Type B pancreatic cell (in vitro differentiated cells): ENCODE results near the gene TSPOAP1. TPM values are rescaled to one million over a fixed set of nuclear protein-coding genes. Genes with fewer than 3 reads are reported as not detected.
A peak's percentile ranks its signal among the peaks of the same experiment; 100 is the strongest.

Experiments
- DNase-seq: peaks from one replicate; pipeline ENCODE4 v3.0.0; 2021; ENCODE audit warnings: mixed read lengths; ENCODE audit not compliant: unreplicated experiment; ENCODE audit errors: extremely low spot score
- H3K27ac Mint-ChIP-seq: 2 replicates; pipeline ENCODE4 v1.8.0; 2021; ENCODE audit warnings: mild to moderate bottlenecking, mixed read lengths
- H3K27me3 Mint-ChIP-seq: 2 replicates; pipeline ENCODE4 v1.8.0; 2021; ENCODE audit warnings: mixed read lengths
- H3K36me3 Mint-ChIP-seq: 2 replicates; pipeline ENCODE4 v1.8.0; 2021; ENCODE audit warnings: mixed read lengths
- H3K4me1 Mint-ChIP-seq: one replicate; pipeline ENCODE4 v1.8.0; 2021; ENCODE audit warnings: mixed read lengths; ENCODE audit not compliant: unreplicated experiment
- H3K4me3 Mint-ChIP-seq: 2 replicates; pipeline ENCODE4 v1.8.0; 2021; ENCODE audit warnings: mild to moderate bottlenecking, mixed read lengths
- H3K9me3 Mint-ChIP-seq: 2 replicates; pipeline ENCODE4 v1.8.0; 2021; ENCODE audit warnings: mixed read lengths
- CTCF ChIP-seq: fragments of 200-600 bp; sonication (generic); conservative IDR thresholded peaks from 2 replicates; pipeline ENCODE4 v1.5.0; 2021; ENCODE audit warnings: antibody characterized with exemption, mild to moderate bottlenecking
- total RNA-seq: library from RNA; stranded (reverse); gene quantifications from 2 replicates; pipeline ENCODE4 v1.2.1, GENCODE V29; 2021; ENCODE audit warnings: low replicate concordance

The TSPOAP1 gene
- total RNA-seq, 1 donor from 2014 or later = 18.4 TPM

- Mint-ChIP-seq H3K27ac (no peak overlapping the region), H3K9me3 (no peaks in the 10 kb centered on the region), H3K4me3 (no peak overlapping the region), H3K27me3 (peaks cover 30% of the 10 kb centered on the region), H3K36me3 (no peaks in the 10 kb centered on the region), H3K4me1 (no peaks in the 10 kb centered on the region)
- DNase-seq = no peak
- no peak for TF ChIP-seq CTCF
Observed at GRCh38 chr17:58278661-58279015, 50.0 kb downstream of the TSPOAP1 start.

GRCh38 chr17:58277802-58278595, 50.6 kb downstream of the TSPOAP1 start:
- no peak for DNase-seq
- H3K27me3 Mint-ChIP-seq = peaks cover 26% of the 10 kb centered on the region
- H3K4me3 Mint-ChIP-seq = no peak overlapping the region
- no peak overlapping the region for H3K27ac Mint-ChIP-seq
- H3K9me3 Mint-ChIP-seq = no peaks in the 10 kb centered on the region
- H3K36me3 Mint-ChIP-seq = no peaks in the 10 kb centered on the region
- H3K4me1 Mint-ChIP-seq = no peaks in the 10 kb centered on the region
- no peak for TF ChIP-seq CTCF

GRCh38 chr17:58277107-58277801, 51.3 kb downstream of the TSPOAP1 start:
- Mint-ChIP-seq H3K36me3 (no peaks in the 10 kb centered on the region), H3K4me1 (no peaks in the 10 kb centered on the region), H3K27ac (no peak overlapping the region), H3K4me3 (no peak overlapping the region), H3K9me3 (no peaks in the 10 kb centered on the region), H3K27me3 (peaks cover 28% of the 10 kb centered on the region)
- TF ChIP-seq CTCF = peak; percentile 60
- DNase-seq = no peak

DNA sequence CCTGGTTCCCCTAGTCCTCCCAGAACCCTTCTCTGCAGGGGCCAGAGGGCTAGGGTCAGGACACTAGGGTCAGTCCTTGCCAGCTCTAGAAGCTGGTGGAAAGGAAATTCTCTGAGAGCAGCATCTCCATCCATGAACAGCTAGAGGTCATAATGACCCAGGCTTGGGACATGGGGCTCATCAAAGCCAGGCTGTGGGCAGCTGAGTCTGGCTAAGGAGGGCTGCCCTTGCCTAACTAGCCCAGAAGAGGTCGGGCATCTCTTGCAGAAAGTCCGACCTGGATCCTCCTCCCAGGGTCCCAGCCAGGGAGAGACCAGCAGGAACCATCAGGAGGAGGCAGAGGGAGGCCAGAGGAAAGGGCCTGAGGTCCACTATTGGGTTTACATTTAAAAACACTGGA, 52.2 kb downstream of the TSPOAP1 start:
- no peak overlapping the region for H3K4me3 Mint-ChIP-seq
- TF ChIP-seq CTCF = no peak
- no peaks in the 10 kb centered on the region for H3K4me1 Mint-ChIP-seq
- no peak overlapping the region for H3K27ac Mint-ChIP-seq
- H3K9me3 Mint-ChIP-seq = no peaks in the 10 kb centered on the region
- no peaks in the 10 kb centered on the region for H3K36me3 Mint-ChIP-seq
- no peak for DNase-seq
- peaks cover 30% of the 10 kb centered on the region for H3K27me3 Mint-ChIP-seq

DNA sequence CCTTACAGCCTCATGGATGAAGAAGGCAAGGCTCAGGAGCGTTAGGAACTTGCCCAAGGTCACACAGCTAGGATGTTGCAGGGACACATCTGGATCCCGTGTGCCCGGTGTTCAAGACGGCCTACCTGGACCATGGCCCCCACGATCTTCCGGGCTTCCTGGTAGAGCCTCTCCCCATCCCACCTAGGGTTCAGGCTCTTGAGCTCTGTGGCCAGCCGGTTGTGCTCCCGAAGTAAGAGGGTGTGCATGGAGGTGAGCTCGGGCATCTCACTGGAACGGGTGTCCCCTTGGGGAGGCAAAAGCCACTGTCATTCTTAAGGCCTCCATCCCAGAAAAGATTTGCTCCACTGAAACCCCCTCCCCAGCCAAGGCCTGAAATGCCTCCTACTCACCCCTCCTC, 53.2 kb downstream of the TSPOAP1 start:
- no peak for DNase-seq
- Mint-ChIP-seq H3K4me3 (no peak overlapping the region), H3K36me3 (no peaks in the 10 kb centered on the region), H3K27ac (no peak overlapping the region), H3K9me3 (no peaks in the 10 kb centered on the region), H3K4me1 (no peaks in the 10 kb centered on the region), H3K27me3 (peaks cover 28% of the 10 kb centered on the region)
- no peak for TF ChIP-seq CTCF
